GM12874 (cell line): ENCODE data around the gene ERCC2.

ENCODE experiments used
- TF ChIP-seq, protein P1 (sequence below): IDR thresholded peaks from 2 replicates; pipeline ENCODE4 v1.5.1; 2011; ENCODE audit warnings: low read depth, mild to moderate bottlenecking, control low read depth, low read length, moderate library complexity; ENCODE audit not compliant: insufficient read depth

ERCC2 gene

DNA sequence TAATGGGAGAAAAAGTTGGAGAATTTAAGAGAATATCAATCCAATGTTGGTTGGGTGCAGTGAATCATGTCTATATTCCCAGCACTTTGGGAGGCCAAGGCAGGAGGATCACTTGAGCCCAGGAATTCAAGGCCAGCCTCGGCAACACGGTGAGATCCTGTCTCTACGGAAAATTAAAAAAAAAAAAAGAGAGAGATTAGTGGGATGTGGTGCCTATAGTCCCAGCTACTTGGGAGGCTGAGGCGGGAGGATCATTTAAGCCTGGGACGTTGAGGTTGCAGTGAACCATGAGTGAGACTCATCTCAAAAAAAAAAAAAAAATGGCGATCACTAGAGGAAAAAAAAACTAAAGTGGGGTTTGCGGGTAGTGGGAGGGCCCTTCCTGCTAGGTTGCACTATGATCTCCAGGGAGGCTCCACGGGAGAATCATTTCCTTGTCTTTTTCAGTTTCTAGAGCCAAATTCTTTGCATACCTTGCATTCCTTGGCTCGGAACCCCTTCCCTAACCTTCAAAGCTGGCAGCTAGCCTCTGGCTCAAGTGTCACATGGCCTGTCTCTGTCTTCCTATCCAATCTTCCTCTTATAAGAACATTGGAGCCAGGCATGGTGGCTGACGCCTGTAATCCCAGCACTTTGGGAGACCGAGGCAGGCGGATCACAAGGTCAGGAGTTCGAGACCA is 5.8 kb upstream of the ERCC2 start:
- TF ChIP-seq, protein P1, sequence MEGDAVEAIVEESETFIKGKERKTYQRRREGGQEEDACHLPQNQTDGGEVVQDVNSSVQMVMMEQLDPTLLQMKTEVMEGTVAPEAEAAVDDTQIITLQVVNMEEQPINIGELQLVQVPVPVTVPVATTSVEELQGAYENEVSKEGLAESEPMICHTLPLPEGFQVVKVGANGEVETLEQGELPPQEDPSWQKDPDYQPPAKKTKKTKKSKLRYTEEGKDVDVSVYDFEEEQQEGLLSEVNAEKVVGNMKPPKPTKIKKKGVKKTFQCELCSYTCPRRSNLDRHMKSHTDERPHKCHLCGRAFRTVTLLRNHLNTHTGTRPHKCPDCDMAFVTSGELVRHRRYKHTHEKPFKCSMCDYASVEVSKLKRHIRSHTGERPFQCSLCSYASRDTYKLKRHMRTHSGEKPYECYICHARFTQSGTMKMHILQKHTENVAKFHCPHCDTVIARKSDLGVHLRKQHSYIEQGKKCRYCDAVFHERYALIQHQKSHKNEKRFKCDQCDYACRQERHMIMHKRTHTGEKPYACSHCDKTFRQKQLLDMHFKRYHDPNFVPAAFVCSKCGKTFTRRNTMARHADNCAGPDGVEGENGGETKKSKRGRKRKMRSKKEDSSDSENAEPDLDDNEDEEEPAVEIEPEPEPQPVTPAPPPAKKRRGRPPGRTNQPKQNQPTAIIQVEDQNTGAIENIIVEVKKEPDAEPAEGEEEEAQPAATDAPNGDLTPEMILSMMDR: no peak

DNA sequence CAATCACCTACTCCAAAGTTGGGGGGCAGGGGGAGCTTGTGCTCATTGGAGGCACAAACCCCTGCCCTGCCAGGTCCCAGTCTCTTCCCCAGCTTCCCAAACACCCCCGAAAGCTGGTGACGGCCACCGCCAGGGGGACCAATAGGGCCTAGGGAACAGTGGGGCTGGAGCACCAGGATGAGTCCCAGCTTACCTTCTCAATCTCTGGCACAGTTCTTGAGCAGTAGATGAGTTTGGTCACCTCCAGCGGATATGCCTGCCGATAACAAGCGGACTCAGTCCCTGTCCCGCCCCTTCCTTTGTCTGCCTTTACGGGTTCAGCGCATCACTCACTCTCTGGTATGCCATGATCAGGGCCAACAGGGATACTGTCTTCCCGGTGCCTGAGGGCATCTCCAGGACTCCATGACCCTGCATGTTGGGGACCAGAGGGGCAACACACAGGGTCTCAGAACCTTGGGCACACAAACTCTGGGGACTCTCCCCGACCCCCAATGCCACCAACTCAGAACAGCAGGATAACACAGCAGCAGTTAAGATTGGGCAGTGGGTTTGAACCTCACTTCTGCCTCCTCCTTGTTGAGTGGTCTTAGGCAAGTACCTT is 1.5 kb downstream of the ERCC2 start:
- TF ChIP-seq, protein P1: no peak

DNA sequence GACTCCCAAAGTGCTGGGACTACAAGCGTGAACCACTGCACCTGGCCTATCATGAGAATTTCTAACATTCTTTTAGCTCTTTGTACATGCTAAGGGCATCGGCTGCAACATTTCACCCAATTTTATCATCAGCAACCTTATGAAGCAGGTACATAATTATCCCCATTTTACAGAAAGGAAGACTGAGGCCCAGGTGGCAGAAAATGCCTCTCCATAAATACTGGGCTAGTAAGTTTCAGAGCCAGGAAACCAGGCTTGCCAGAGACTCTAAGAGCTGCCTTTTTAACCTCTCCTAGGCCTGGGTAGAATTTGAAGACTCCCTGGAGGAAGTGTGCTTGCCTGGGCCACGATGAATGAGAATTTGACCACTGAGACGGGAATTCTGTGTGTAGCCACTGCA is 2.2 kb downstream of the ERCC2 start:
- TF ChIP-seq, protein P1: no peak

DNA sequence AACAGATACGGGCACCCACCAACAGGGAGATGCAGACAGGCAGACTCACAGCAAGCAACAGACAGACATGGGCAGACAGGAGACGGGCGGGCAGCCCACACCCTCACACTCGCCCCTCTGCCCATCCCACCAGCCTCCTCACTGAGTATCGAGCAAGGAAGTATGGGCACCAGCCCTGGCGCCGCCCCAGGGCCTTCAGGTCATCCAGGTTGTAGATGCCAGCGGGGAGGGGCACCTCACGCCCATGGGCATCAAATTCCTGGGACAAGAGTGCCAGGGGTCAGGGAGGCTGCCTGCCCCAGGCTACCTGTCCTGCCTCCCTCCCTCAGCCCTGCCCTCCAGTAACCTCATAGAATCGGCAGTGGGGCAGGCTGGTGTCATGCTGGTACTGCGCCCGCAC is 5.7 kb downstream of the ERCC2 start:
- TF ChIP-seq, protein P1: no peak

DNA sequence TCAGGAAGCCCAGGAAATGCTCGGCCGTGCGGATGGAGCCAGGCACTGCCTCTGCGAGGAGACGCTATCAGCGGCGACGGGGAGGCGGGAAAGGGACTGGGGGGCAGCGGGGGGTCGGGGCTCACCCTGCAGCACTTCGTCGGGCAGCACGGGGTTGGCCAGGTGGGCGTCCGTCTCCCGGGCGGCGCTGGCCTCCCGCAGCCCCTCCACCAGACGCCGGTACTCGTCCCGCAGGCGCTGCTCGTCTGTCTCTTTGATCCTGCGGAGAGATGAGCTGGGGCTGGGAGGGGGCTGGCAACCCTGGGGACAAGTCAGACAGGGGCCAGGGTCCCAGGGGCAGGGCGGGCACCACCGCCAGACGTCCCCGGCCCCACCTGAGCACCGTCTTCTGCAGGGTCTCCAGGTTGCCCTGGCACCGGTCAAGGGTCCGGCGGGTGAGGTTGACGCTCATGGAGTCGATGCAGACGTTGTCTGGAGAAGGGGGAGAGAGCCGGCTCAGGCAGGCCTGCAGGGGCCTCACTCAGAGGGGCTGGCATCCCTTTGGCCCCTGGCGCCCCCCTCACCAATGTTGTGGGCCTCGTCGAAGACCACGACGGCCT is 6.4 kb downstream of the ERCC2 start:
- TF ChIP-seq, protein P1: no peak

DNA sequence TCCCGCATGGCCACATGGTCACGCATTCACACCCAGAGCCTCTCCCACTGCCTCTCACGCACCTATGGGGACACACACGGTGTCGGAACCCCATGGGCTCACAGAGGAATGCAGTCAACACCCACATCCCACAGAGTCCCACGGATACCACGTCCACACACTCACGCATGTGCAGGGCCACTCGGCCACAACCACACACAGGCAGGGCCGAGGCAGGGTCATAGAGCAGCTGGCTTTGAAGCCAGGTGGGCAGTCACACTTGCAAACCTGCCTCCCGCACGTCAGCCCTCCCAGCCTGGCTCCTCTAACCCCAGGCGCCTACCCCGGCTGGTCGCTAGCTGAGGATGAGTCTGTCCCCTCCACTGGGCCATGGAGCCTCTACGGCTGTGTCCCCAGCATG is 8.1 kb downstream of the ERCC2 start:
- TF ChIP-seq, protein P1: no peak

DNA sequence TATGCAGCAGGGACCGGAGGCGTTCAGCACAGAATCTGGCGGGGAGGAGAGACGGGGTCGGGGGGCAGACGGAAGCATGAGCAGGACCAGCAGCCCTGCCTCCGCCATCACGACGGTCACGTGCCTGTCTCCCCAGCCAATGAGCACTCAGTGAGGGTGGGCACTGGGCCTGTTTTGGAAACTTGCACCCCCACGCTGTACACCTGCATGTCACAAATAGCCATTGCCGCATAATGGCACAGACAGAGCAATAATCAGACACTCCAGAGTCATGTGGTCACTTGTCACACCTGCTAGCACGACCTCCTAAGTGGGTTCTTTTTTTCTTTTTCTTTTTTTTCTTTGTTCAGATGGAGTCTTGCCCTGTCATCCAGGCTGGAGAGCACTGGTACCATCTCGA is 8.8 kb downstream of the ERCC2 start:
- TF ChIP-seq, protein P1: no peak
